Measurements from ENCODE around the gene LEFTY1. TPM values are rescaled to one million over a fixed set of nuclear protein-coding genes. Genes with fewer than 3 reads are reported as not detected.

Gene LEFTY1
- polyA plus RNA-seq, 3 donors = 0.13 TPM; not detected in 2

GRCh38 chr1:225882694-225883615, 6.0 kb downstream of the LEFTY1 start:
- peaks cover 10 to 16% (median 14%) of the 10 kb centered on the region in 3 donors for H3K27me3 Mint-ChIP-seq (ENCODE audit: low read depth in 3 of 3)
- 4% methylated on average over 51 of the region's 63 CpGs for WGBS (ENCODE audit: insufficient coverage)
- peaks cover 6 to 15% of the 10 kb centered on the region in 2 donors for H3K36me3 Mint-ChIP-seq
- Histone ChIP-seq H3K4me3 (replicated peaks in 1 of 3; ENCODE audit: low read depth in 2 of 3, low read length in 3 of 3) (peak overlapping the region; percentile 84 to 100 (median 94)), H2AFZ (ENCODE audit: insufficient read depth, low read depth, low read length, poor library complexity, severe bottlenecking) (peak overlapping the region; percentile 100), H3K4me2 (replicated peaks; ENCODE audit: extremely low read depth, low read length, poor library complexity, severe bottlenecking) (peak overlapping the region; percentile 94), H3K27ac (ENCODE audit: low read depth in 1 of 2, low read length in 2 of 2) (peak overlapping the region in 1 of 2 donors; percentile 93), H3K9me3 (replicated peaks in 1 of 2; ENCODE audit: control insufficient read depth in 1 of 2, insufficient read depth in 1 of 2, low read length in 2 of 2) (no peaks in the 10 kb centered on the region), H3K9ac (ENCODE audit: insufficient read depth, low read length, poor library complexity, severe bottlenecking) (peak overlapping the region; percentile 95), H3K79me2 (ENCODE audit: insufficient read depth, low read length) (peaks cover 37% of the 10 kb centered on the region), H4K20me1 (ENCODE audit: insufficient read depth, low read length) (peaks cover 36% of the 10 kb centered on the region), H3K27me3 (ENCODE audit: control insufficient read depth in 2 of 2, insufficient read depth in 2 of 2, low read length in 2 of 2) (peaks cover 0 to 5% of the 10 kb centered on the region in 2 donors), H3K4me1 (ENCODE audit: control insufficient read depth in 1 of 2, insufficient read depth in 2 of 2, low read length in 2 of 2) (peaks cover 33 to 40% of the 10 kb centered on the region in 2 donors), H3K36me3 (replicated peaks in 1 of 2; ENCODE audit: control insufficient read depth in 1 of 2, insufficient read depth in 2 of 2, low read length in 2 of 2) (peaks cover 0 to 2% of the 10 kb centered on the region in 2 donors)
- peaks cover 0 to 3% (median 0%) of the 10 kb centered on the region in 7 donors for H3K9me3 Mint-ChIP-seq
- peaks cover 48% of the 10 kb centered on the region for H3K4me1 Mint-ChIP-seq
- TF ChIP-seq CTCF (IDR thresholded peaks at IDR 0.05) = peak; percentile 6
- intact Hi-C loops (cut with micrococcal nuclease) = no loop called here
- H3K27ac Mint-ChIP-seq = peak overlapping the region in 4 of 7 donors; percentile 15 to 66 (median 50)
- peak in 2 of 3 donors; percentile 17 to 21 for DNase-seq
- H3K4me3 Mint-ChIP-seq = peak overlapping the region; percentile 97

- Histone ChIP-seq H3K79me2 (ENCODE audit: insufficient read depth, low read length) (peaks cover 43% of the 10 kb centered on the region), H3K36me3 (replicated peaks in 1 of 2; ENCODE audit: control insufficient read depth in 1 of 2, insufficient read depth in 2 of 2, low read length in 2 of 2) (peaks cover 6 to 11% of the 10 kb centered on the region in 2 donors), H3K9me3 (replicated peaks in 1 of 2; ENCODE audit: control insufficient read depth in 1 of 2, insufficient read depth in 1 of 2, low read length in 2 of 2) (no peaks in the 10 kb centered on the region), H3K27ac (ENCODE audit: low read depth in 1 of 2, low read length in 2 of 2) (peak within 1 kb of the TSS; percentile 67 to 93), H3K27me3 (ENCODE audit: control insufficient read depth in 2 of 2, insufficient read depth in 2 of 2, low read length in 2 of 2) (peaks cover 0 to 5% of the 10 kb centered on the region in 2 donors), H4K20me1 (ENCODE audit: insufficient read depth, low read length) (peaks cover 44% of the 10 kb centered on the region), H3K9ac (ENCODE audit: insufficient read depth, low read length, poor library complexity, severe bottlenecking) (peak within 1 kb of the TSS; percentile 95), H3K4me3 (replicated peaks in 1 of 3; ENCODE audit: low read depth in 2 of 3, low read length in 3 of 3) (peak within 1 kb of the TSS; percentile 84 to 100 (median 94)), H3K4me2 (replicated peaks; ENCODE audit: extremely low read depth, low read length, poor library complexity, severe bottlenecking) (peak within 1 kb of the TSS; percentile 94), H3K4me1 (ENCODE audit: control insufficient read depth in 1 of 2, insufficient read depth in 2 of 2, low read length in 2 of 2) (peaks cover 33 to 40% of the 10 kb centered on the region in 2 donors), H2AFZ (ENCODE audit: insufficient read depth, low read depth, low read length, poor library complexity, severe bottlenecking) (peak within 1 kb of the TSS; percentile 100)
- peak; percentile 76 to 82 (median 78) for DNase-seq
- Mint-ChIP-seq H3K9me3 (peaks cover 0 to 3% (median 0%) of the 10 kb centered on the region in 7 donors), H3K4me3 (peak within 1 kb of the TSS; percentile 97), H3K4me1 (peaks cover 52% of the 10 kb centered on the region), H3K27ac (peak within 1 kb of the TSS; percentile 57 to 95 (median 89)), H3K36me3 (peaks cover 13 to 23% of the 10 kb centered on the region in 2 donors), H3K27me3 (ENCODE audit: low read depth in 3 of 3) (peaks cover 8 to 12% (median 11%) of the 10 kb centered on the region in 3 donors)
- under 1% methylated on average over 61 of the region's 64 CpGs for WGBS (ENCODE audit: insufficient coverage)
- TF ChIP-seq CTCF (IDR thresholded peaks at IDR 0.05) = peak; percentile 40
- intact Hi-C loops (cut with micrococcal nuclease) = no loop called here
These were observed 6.8 kb downstream of the LEFTY1 start, which contains the start of gene TMEM63A for GRCh38 chr1:225881959-225882693. TMEM63A (minus strand) TSS chr1:225882380; CDS start chr1:225877580, 4,800 bp downstream.

All from CD14-positive monocyte (primary cell).